ENCODE results near the gene FGFBP2. TPM values are rescaled to one million over a fixed set of nuclear protein-coding genes. Genes with fewer than 3 reads are reported as not detected.

Gene FGFBP2
- total and polyA plus RNA-seq, 10 donors = 0.47 to 16.8 (median 4.2) TPM

- intact Hi-C loops (cut with DNase I; ENCODE audit: low total_unique reads) = no loop called here
- no peak overlapping the region for H3K27ac ChIP-seq
- peaks cover 0 to 20% (median 0%) of the 10 kb centered on the region in 7 donors for H3K27me3 ChIP-seq (replicated peaks in 1 of 7)
- H3K36me3 ChIP-seq = no peaks in the 10 kb centered on the region
- WGBS, 5 donors = 69 to 87% (median 76%) methylated on average over 3 of the region's 3 CpGs
- no peaks in the 10 kb centered on the region for H3K9me3 ChIP-seq
- TF ChIP-seq CTCF (IDR thresholded peaks at IDR 0.05 in 8 of 11, conservative IDR thresholded peaks at IDR 0.05 in 3 of 11) (no peak), POLR2A (IDR thresholded peaks at IDR 0.05) (no peak), POLR2AphosphoS5 (IDR thresholded peaks at IDR 0.05) (no peak)
- no peak for DNase-seq
- no peak overlapping the region for H3K4me3 ChIP-seq
- H3K4me1 ChIP-seq = no peaks in the 10 kb centered on the region
These were observed 37.1 kb downstream of the FGFBP2 start for GRCh38 chr4:15925830-15926229.

DNA sequence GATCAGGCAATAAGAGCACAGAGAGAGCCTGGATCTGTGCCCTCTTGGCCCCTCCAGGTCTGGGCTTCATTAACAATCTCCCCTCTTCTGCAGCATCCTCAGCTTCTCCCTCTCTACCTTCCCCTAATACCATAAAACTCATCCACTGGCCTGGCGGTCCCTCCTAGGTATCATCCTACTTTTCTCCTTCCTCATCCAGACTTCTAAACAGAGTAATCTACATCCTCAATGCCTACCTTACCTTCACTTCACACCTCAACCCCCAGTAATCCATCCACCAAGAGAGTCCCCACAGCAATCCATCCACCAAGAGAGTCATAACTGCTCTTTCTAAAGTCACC, 41.4 kb downstream of the FGFBP2 start:
- TF ChIP-seq POLR2A (IDR thresholded peaks at IDR 0.05) = no peak
- TF ChIP-seq CTCF (IDR thresholded peaks at IDR 0.05 in 8 of 11, conservative IDR thresholded peaks at IDR 0.05 in 3 of 11) = no peak
- TF ChIP-seq POLR2AphosphoS5 (IDR thresholded peaks at IDR 0.05) = no peak
- Histone ChIP-seq H3K27ac (no peak overlapping the region), H3K36me3 (no peaks in the 10 kb centered on the region), H3K9me3 (peaks cover 0 to 2% (median 0%) of the 10 kb centered on the region in 8 donors), H3K4me1 (no peaks in the 10 kb centered on the region), H3K4me3 (no peak overlapping the region), H3K27me3 (replicated peaks in 1 of 7) (peaks cover 0 to 28% (median 0%) of the 10 kb centered on the region in 7 donors)
- DNase-seq = no peak
- WGBS, 5 donors = 88 to 100% (median 94%) methylated on average over 1 of the region's 1 CpG
- intact Hi-C loops (cut with DNase I; ENCODE audit: low total_unique reads) = no loop called here

GRCh38 chr4:15920723-15921591, 42.0 kb downstream of the FGFBP2 start:
- H3K36me3 ChIP-seq = no peaks in the 10 kb centered on the region
- peaks cover 0 to 5% (median 0%) of the 10 kb centered on the region in 8 donors for H3K9me3 ChIP-seq
- TF ChIP-seq POLR2A (IDR thresholded peaks at IDR 0.05) (no peak), POLR2AphosphoS5 (IDR thresholded peaks at IDR 0.05) (no peak), CTCF (IDR thresholded peaks at IDR 0.05 in 8 of 11, conservative IDR thresholded peaks at IDR 0.05 in 3 of 11) (no peak)
- no peak for DNase-seq
- H3K4me3 ChIP-seq = no peak overlapping the region
- H3K27me3 ChIP-seq (replicated peaks in 1 of 7) = peaks cover 0 to 26% (median 0%) of the 10 kb centered on the region in 7 donors
- H3K4me1 ChIP-seq = no peaks in the 10 kb centered on the region
- intact Hi-C loops (cut with DNase I; ENCODE audit: low total_unique reads) = no loop called here
- H3K27ac ChIP-seq = no peak overlapping the region
- WGBS, 5 donors = 74 to 85% (median 80%) methylated on average over 4 of the region's 4 CpGs

- Histone ChIP-seq H3K27me3 (replicated peaks in 1 of 7) (peaks cover 0 to 23% (median 0%) of the 10 kb centered on the region in 7 donors), H3K4me1 (no peaks in the 10 kb centered on the region), H3K9me3 (peaks cover 0 to 5% (median 0%) of the 10 kb centered on the region in 8 donors), H3K4me3 (no peak overlapping the region), H3K27ac (no peak overlapping the region), H3K36me3 (no peaks in the 10 kb centered on the region)
- DNase-seq = no peak
- 73 to 84% (median 79%) methylated on average over 4 of the region's 4 CpGs for WGBS, 5 donors
- TF ChIP-seq CTCF (IDR thresholded peaks at IDR 0.05 in 8 of 11, conservative IDR thresholded peaks at IDR 0.05 in 3 of 11) = no peak
- no peak for TF ChIP-seq POLR2AphosphoS5 (IDR thresholded peaks at IDR 0.05)
- TF ChIP-seq POLR2A (IDR thresholded peaks at IDR 0.05) = no peak
- intact Hi-C loops (cut with DNase I; ENCODE audit: low total_unique reads) = no loop called here
These were observed 44.4 kb downstream of the FGFBP2 start for GRCh38 chr4:15918484-15919129.

Data from spleen (tissue), 11 donors.